Measurements from ENCODE around the gene DMD.

Gene DMD

GRCh38 chrX:31252133-31252532, 1959.2 kb downstream of the DMD start:
- DNase-seq, result no peak

GRCh38 chrX:31251336-31251735, 1960.0 kb downstream of the DMD start:
- DNase-seq, result no peak

GRCh38 chrX:31245714-31246113, 1965.6 kb downstream of the DMD start:
- no peak for DNase-seq

GRCh38 chrX:31243804-31244203, 1967.5 kb downstream of the DMD start:
- DNase-seq, result no peak

- DNase-seq, result no peak
These were observed 1970.4 kb downstream of the DMD start for GRCh38 chrX:31240982-31241381.

- no peak for DNase-seq
These were observed 1974.2 kb downstream of the DMD start for GRCh38 chrX:31237189-31237588.

GRCh38 chrX:31236231-31236630, 1975.1 kb downstream of the DMD start:
- DNase-seq, result no peak

- no peak for DNase-seq
These were observed 1977.3 kb downstream of the DMD start for GRCh38 chrX:31233941-31234496.

- DNase-seq, result no peak
These were observed 1978.8 kb downstream of the DMD start for GRCh38 chrX:31232506-31232905.

GRCh38 chrX:31228909-31229308, 1982.4 kb downstream of the DMD start:
- no peak for DNase-seq

GRCh38 chrX:31228415-31228832, 1982.9 kb downstream of the DMD start:
- no peak for DNase-seq

GRCh38 chrX:31227250-31227649, 1984.1 kb downstream of the DMD start:
- DNase-seq, result no peak

- DNase-seq, result no peak
These were observed 1985.5 kb downstream of the DMD start for GRCh38 chrX:31225819-31226218.

GRCh38 chrX:31224381-31225012, 1986.9 kb downstream of the DMD start:
- no peak for DNase-seq

GRCh38 chrX:31223817-31224216, 1987.5 kb downstream of the DMD start:
- DNase-seq, result no peak

- no peak for DNase-seq
These were observed 1988.4 kb downstream of the DMD start for GRCh38 chrX:31222946-31223345.

GRCh38 chrX:31219174-31219573, 1992.2 kb downstream of the DMD start:
- DNase-seq, result no peak

GRCh38 chrX:31217084-31217483, 1994.3 kb downstream of the DMD start:
- no peak for DNase-seq

- DNase-seq, result no peak
These were observed 1996.0 kb downstream of the DMD start for GRCh38 chrX:31215277-31215815.

GRCh38 chrX:31213941-31214340, 1997.4 kb downstream of the DMD start:
- no peak for DNase-seq

- no peak for DNase-seq
These were observed 1998.2 kb downstream of the DMD start for GRCh38 chrX:31212856-31213748.

- no peak for DNase-seq
These were observed 2002.2 kb downstream of the DMD start for GRCh38 chrX:31209005-31209628.

GRCh38 chrX:31201503-31201902, 2009.8 kb downstream of the DMD start:
- DNase-seq, result no peak
